Lower lobe of right lung (tissue), 2 donors: ENCODE measurements around the gene HRH4. TPM values are rescaled to one million over a fixed set of nuclear protein-coding genes. Genes with fewer than 3 reads are reported as not detected.

Source experiments
- ATAC-seq, 2 donors: fragments of 200-7000 bp; cut with Tn5 transposase; one replicate each; pipeline ENCODE4 v1.9.1; 2020 to 2022; ENCODE audit warnings: mild to moderate bottlenecking in 2 of 2, moderate library complexity in 2 of 2
- DNase-seq: peaks from one replicate; pipeline ENCODE4 v3.0.0-alpha.2; 2020
- H3K27ac ChIP-seq: fragments of 200-600 bp; one replicate; pipeline ENCODE4 v1.8.0; 2022
- H3K27me3 ChIP-seq: fragments of 200-600 bp; one replicate; pipeline ENCODE4 v1.8.0; 2022; ENCODE audit warnings: low read depth
- H3K36me3 ChIP-seq: fragments of 200-600 bp; one replicate; pipeline ENCODE4 v1.8.0; 2022; ENCODE audit warnings: mild to moderate bottlenecking
- H3K4me1 ChIP-seq: fragments of 200-600 bp; one replicate; pipeline ENCODE4 v1.8.0; 2022
- H3K4me3 ChIP-seq: fragments of 200-600 bp; one replicate; pipeline ENCODE4 v1.8.0; 2022; ENCODE audit warnings: mild to moderate bottlenecking
- H3K9me3 ChIP-seq: fragments of 200-600 bp; one replicate; pipeline ENCODE4 v1.8.0; 2022
- intact Hi-C: fragments of 100-400 bp; cut with DNase I; formaldehyde crosslinking; loops from one replicate; pipeline ENCODE4 v1.11.0; 2022
- total RNA-seq: library from RNA; stranded (reverse); fragmentation: NEBNext Ultra II Directional; extraction: Animal tissue kit (Norgen Biotek cat#: 25700); gene quantifications from one replicate; pipeline ENCODE4 v1.2.1, GENCODE V29; 2021
- TF ChIP-seq, protein P1 (sequence below): fragments of 200-600 bp; IDR thresholded peaks from one replicate; pipeline ENCODE4 v1.8.0; 2022; ENCODE audit warnings: antibody characterized with exemption, mild to moderate bottlenecking
- donor health status: DM: no; HTN: yes; CAD: no; lungs with severe emphysema.

Gene HRH4
- total RNA-seq, 1 donor from 2014 or later = 2.0 TPM

GRCh38 chr18:24517554-24517953 is 57.1 kb downstream of the HRH4 start:
- Histone ChIP-seq H3K9me3 (no peaks in the 10 kb centered on the region), H3K36me3 (no peaks in the 10 kb centered on the region), H3K27ac (no peak overlapping the region), H3K27me3 (no peaks in the 10 kb centered on the region), H3K4me1 (no peaks in the 10 kb centered on the region), H3K4me3 (no peak overlapping the region)
- no peak for ATAC-seq
- intact Hi-C loops = no loop called here
- TF ChIP-seq, protein P1, sequence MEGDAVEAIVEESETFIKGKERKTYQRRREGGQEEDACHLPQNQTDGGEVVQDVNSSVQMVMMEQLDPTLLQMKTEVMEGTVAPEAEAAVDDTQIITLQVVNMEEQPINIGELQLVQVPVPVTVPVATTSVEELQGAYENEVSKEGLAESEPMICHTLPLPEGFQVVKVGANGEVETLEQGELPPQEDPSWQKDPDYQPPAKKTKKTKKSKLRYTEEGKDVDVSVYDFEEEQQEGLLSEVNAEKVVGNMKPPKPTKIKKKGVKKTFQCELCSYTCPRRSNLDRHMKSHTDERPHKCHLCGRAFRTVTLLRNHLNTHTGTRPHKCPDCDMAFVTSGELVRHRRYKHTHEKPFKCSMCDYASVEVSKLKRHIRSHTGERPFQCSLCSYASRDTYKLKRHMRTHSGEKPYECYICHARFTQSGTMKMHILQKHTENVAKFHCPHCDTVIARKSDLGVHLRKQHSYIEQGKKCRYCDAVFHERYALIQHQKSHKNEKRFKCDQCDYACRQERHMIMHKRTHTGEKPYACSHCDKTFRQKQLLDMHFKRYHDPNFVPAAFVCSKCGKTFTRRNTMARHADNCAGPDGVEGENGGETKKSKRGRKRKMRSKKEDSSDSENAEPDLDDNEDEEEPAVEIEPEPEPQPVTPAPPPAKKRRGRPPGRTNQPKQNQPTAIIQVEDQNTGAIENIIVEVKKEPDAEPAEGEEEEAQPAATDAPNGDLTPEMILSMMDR = no peak
- DNase-seq = no peak

GRCh38 chr18:24518596-24518995 is 58.2 kb downstream of the HRH4 start:
- H3K9me3 ChIP-seq = no peaks in the 10 kb centered on the region
- H3K36me3 ChIP-seq = no peaks in the 10 kb centered on the region
- TF ChIP-seq, protein P1 = no peak
- intact Hi-C loops = no loop called here
- DNase-seq (no peak), ATAC-seq (no peak)
- no peak overlapping the region for H3K4me3 ChIP-seq
- no peaks in the 10 kb centered on the region for H3K27me3 ChIP-seq
- no peaks in the 10 kb centered on the region for H3K4me1 ChIP-seq
- H3K27ac ChIP-seq = no peak overlapping the region

Other genes with a start within 250 kb of the HRH4 start
- gene OSBPL1A, start 62.8 kb upstream of the HRH4 start, total RNA-seq = 50.6 TPM
- gene IMPACT, start 34.0 kb upstream of the HRH4 start, total RNA-seq = 25.6 TPM